Activated naive CD8-positive, alpha-beta T cell treated with anti-CD3 and anti-CD28 coated beads for 36 hours (primary cell): ENCODE results near the gene SLAIN2. TPM values are rescaled to one million over a fixed set of nuclear protein-coding genes. Genes with fewer than 3 reads are reported as not detected.
A peak's percentile ranks its signal among the peaks of the same experiment; 100 is the strongest.

Source experiments
- DNase-seq: peaks from one replicate; pipeline ENCODE4 v3.0.0; 2021
- H3K27ac Mint-ChIP-seq: one replicate; pipeline ENCODE4 v1.8.0; 2022; ENCODE audit warnings: mild to moderate bottlenecking, moderate library complexity, mixed read lengths
- H3K27me3 Mint-ChIP-seq: one replicate; pipeline ENCODE4 v1.8.0; 2022; ENCODE audit warnings: mild to moderate bottlenecking, mixed read lengths
- H3K36me3 Mint-ChIP-seq: one replicate; pipeline ENCODE4 v1.8.0; 2021; ENCODE audit warnings: mild to moderate bottlenecking, mixed read lengths
- H3K4me1 Mint-ChIP-seq: one replicate; pipeline ENCODE4 v1.8.0; 2021; ENCODE audit warnings: mixed read lengths
- H3K4me3 Mint-ChIP-seq: one replicate; pipeline ENCODE4 v1.8.0; 2022; ENCODE audit warnings: mild to moderate bottlenecking, moderate library complexity, mixed read lengths
- H3K9me3 Mint-ChIP-seq: one replicate; pipeline ENCODE4 v1.8.0; 2022; ENCODE audit warnings: mixed read lengths
- total RNA-seq, 2 experiments: library from RNA; stranded (reverse); gene quantifications; one replicate each; pipeline ENCODE4 v1.2.3, GENCODE V29; 2021

The SLAIN2 gene
- total RNA-seq, 2 experiments from 2014 or later: 62.0 to 66.3 TPM

DNA sequence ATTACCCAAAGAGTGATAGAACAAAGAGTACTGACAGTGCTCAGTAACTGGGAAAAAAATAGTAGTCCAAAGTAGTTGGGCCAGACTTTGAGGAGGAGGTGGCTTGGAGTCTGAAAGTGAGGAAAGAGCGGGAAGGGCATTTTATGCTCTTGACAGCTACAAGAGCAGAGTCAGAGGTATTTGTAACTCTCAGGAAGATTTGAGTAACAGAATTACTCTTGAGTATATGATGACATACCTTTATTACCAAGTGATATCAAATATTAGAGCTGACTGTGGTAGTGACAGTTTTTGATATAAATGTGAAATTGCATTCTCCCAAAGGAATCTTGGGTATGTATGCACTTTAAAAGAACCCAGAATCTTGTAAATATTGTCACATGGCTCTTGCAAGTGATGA is 2.2 kb downstream of the SLAIN2 start:
- H3K4me3 Mint-ChIP-seq: peak overlapping the region; percentile 99
- DNase-seq: no peak
- H3K4me1 Mint-ChIP-seq: peaks cover 59% of the 10 kb centered on the region
- no peaks in the 10 kb centered on the region for H3K36me3 Mint-ChIP-seq
- H3K27me3 Mint-ChIP-seq: no peaks in the 10 kb centered on the region
- H3K27ac Mint-ChIP-seq: no peak overlapping the region
- no peaks in the 10 kb centered on the region for H3K9me3 Mint-ChIP-seq

DNA sequence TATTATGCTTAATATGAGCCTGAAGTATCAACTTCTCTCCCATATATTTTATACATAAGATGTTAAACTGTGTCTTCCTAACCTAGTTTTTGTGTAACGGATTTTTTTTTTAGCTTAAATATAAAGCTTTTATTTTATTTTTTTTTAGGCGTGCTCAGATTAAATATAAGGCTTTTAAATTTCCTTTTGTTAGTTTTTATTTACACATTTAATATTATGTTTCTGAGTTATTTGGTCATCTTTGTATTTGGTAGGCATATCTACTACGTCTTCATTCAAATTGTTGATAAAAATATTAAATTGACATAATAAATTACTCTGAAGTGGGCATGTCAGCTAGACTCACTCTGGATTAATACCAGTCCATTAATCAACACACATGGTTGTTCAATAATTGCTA is 4.2 kb downstream of the SLAIN2 start:
- Mint-ChIP-seq H3K27ac (no peak overlapping the region), H3K36me3 (peaks cover 3% of the 10 kb centered on the region), H3K9me3 (no peaks in the 10 kb centered on the region), H3K27me3 (no peaks in the 10 kb centered on the region), H3K4me3 (no peak overlapping the region), H3K4me1 (peaks cover 63% of the 10 kb centered on the region)
- no peak for DNase-seq

DNA sequence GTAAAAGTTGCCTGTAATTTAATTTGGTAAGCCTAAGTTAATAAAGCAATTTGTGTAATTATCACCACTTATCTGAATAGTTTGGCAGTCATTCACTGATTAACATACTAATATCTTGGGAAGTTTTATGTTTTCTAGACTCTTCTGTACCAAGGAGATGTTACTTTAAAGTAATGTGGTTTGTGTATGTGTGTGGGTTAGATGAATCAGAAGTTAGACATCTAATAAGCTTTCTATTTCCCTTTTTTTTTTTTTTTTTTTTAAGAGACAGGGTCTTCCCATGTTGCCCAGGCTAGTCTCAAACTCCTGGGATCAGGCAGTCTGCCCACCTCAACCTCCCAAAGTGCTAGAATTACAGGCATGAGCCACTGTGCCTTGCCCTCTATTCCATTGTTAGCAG is 5.3 kb downstream of the SLAIN2 start:
- H3K4me1 Mint-ChIP-seq: peaks cover 73% of the 10 kb centered on the region
- H3K9me3 Mint-ChIP-seq: no peaks in the 10 kb centered on the region
- no peaks in the 10 kb centered on the region for H3K27me3 Mint-ChIP-seq
- peaks cover 6% of the 10 kb centered on the region for H3K36me3 Mint-ChIP-seq
- no peak for DNase-seq
- no peak overlapping the region for H3K4me3 Mint-ChIP-seq
- no peak overlapping the region for H3K27ac Mint-ChIP-seq

DNA sequence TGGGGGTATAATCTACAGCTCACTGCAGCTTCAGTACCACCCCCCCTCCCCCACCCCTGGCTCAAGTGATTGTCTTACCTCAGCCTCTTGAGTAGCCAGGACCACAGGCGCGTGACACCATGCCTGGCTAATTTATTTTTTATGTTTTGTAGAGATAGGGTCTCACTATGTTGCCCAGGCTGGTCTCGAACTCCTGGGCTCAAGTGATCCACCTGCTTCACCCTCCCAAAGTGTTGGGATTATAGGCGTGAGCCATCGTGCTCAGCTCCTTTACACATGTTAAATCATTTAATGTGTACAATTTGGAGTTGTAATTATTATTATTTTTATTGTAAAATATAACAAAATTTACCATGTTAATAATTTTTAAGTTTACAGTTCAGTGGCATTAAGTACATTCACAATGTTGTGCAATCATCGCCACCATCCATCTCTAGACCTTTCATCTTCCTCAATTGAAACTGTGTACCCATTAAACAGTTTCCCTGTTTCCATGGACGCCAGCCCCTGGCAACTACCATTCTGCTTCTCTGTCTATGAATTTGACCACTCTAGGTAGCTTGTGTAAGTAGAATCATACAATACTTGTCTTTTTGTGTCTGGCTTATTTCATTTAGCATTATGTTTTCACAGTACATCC is 6.1 kb downstream of the SLAIN2 start:
- Mint-ChIP-seq H3K27me3 (no peaks in the 10 kb centered on the region), H3K4me3 (no peak overlapping the region), H3K36me3 (peaks cover 11% of the 10 kb centered on the region), H3K9me3 (peaks cover 3% of the 10 kb centered on the region), H3K27ac (no peak overlapping the region), H3K4me1 (peaks cover 75% of the 10 kb centered on the region)
- no peak for DNase-seq

DNA sequence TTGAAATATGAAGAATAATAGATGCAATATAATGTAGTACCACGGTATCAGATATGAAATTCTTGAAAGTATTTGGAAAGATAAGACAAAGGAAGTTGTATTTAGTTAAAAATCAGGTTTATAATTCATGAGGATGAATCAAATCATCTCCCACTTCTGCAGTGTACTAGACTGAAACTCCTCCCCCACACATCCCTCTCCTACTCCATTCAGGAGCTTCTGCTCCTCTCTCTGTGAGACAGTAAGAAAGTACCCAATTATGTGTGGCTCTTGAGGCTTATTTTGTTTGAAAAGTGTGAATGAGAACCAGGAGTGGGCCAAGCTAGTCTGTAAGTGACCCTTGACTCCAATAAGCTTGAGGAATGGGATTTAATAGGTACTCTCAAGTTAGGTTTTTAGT is 9.5 kb downstream of the SLAIN2 start:
- no peak overlapping the region for H3K27ac Mint-ChIP-seq
- H3K36me3 Mint-ChIP-seq: peaks cover 23% of the 10 kb centered on the region
- no peak overlapping the region for H3K4me3 Mint-ChIP-seq
- peaks cover 63% of the 10 kb centered on the region for H3K4me1 Mint-ChIP-seq
- H3K27me3 Mint-ChIP-seq: no peaks in the 10 kb centered on the region
- peaks cover 7% of the 10 kb centered on the region for H3K9me3 Mint-ChIP-seq
- DNase-seq: no peak

DNA sequence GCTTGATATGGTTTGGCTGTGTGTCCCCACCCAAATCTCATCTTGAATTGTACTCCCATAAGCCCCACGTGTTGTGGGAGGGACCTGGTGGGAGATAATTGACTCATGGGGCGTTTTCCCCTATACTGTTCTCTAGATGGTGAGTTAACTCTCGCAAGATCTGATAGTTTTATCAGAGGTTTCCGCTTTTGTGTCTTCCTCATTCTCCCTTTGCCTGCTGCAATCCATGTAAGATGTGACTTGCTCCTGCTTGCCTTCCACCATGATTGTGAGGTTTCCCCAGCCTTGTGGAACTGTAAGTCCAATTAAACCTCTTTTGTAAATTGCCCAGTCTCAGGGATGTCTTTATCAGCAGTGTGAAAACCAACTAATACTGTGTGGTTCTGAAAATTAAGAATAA is 11.5 kb downstream of the SLAIN2 start:
- no peak for DNase-seq
- Mint-ChIP-seq H3K9me3 (peaks cover 7% of the 10 kb centered on the region), H3K27me3 (no peaks in the 10 kb centered on the region), H3K4me1 (peaks cover 55% of the 10 kb centered on the region), H3K27ac (no peak overlapping the region), H3K36me3 (peaks cover 23% of the 10 kb centered on the region), H3K4me3 (no peak overlapping the region)

DNA sequence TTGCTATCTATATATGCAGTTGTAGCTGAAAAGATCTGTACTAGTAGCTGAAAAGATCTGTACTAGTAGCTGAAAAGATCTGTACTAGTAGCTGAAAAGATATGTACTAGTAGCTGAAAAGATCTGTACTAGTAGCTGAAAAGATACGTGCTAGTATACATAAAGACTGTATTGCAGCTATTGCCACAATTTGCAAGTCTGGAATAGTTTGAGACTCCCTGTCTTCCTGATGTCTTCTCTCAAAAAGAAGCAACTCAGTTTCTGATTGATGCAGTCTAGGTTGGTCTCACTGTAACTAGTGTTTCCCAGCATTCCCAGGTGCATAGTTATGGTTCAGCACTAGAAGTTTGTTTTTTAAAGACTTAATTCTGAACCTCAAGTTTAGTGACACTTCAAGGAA is 15.0 kb downstream of the SLAIN2 start:
- H3K27ac Mint-ChIP-seq: no peak overlapping the region
- no peaks in the 10 kb centered on the region for H3K27me3 Mint-ChIP-seq
- H3K36me3 Mint-ChIP-seq: peaks cover 19% of the 10 kb centered on the region
- peaks cover 7% of the 10 kb centered on the region for H3K9me3 Mint-ChIP-seq
- no peak for DNase-seq
- H3K4me1 Mint-ChIP-seq: peaks cover 36% of the 10 kb centered on the region
- no peak overlapping the region for H3K4me3 Mint-ChIP-seq

DNA sequence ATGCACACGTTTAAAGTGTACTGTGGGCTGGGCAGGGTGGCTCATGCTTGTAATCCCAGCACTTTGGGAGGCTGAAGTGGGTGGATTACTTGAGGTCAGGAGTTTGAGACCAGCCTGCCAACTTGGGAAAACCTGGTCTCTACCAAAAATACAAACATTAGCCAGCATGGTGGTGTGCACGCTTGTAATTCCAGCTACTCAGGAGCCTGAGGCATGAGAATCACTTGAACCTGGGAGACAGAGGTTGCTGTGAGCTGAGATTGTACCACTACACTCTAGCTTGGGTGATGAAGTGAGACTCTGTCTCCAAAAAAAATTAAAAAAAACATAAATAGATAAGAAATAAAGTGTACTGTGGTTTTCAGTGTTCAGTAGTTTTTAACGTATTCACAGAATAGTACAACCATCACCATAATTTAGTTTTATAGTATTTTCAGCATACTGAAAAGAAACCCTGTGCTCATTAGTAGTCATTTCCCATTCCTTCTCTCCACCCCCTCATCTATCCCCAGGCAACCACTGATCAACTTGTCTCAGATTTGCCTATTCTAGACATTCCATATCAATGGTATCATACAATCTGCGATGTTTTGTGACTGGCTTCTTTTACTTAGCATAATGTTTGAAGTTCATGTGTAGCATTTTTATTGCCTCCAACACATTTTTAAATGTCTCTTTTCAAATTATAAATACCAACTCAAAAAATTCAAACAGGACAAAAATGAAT is 19.1 kb downstream of the SLAIN2 start:
- Mint-ChIP-seq H3K9me3 (no peaks in the 10 kb centered on the region), H3K4me3 (no peak overlapping the region), H3K36me3 (peaks cover 8% of the 10 kb centered on the region), H3K27ac (no peak overlapping the region), H3K4me1 (peaks cover 20% of the 10 kb centered on the region), H3K27me3 (no peaks in the 10 kb centered on the region)
- DNase-seq: no peak

DNA sequence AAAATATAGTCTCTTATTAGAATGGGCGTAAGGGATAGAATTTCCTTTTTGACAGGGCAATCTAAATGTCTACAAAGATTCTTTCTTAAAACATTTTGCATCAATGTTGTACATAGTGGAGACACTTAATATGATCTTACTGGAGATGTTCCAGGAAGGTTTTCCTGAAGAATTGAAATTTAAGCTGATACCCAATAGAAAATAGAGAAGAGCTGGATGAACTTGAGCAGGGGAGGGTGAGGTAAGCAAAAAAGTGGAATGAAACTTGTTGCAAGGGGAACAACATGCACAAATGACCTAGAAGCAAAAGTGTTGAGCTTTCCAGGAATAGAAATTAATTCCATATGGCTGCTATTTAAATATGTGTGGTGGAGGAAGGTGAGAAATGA is 19.7 kb downstream of the SLAIN2 start:
- H3K4me3 Mint-ChIP-seq: no peak overlapping the region
- peaks cover 23% of the 10 kb centered on the region for H3K4me1 Mint-ChIP-seq
- no peak overlapping the region for H3K27ac Mint-ChIP-seq
- peaks cover 8% of the 10 kb centered on the region for H3K36me3 Mint-ChIP-seq
- H3K27me3 Mint-ChIP-seq: no peaks in the 10 kb centered on the region
- no peak for DNase-seq
- H3K9me3 Mint-ChIP-seq: peaks cover 1% of the 10 kb centered on the region

DNA sequence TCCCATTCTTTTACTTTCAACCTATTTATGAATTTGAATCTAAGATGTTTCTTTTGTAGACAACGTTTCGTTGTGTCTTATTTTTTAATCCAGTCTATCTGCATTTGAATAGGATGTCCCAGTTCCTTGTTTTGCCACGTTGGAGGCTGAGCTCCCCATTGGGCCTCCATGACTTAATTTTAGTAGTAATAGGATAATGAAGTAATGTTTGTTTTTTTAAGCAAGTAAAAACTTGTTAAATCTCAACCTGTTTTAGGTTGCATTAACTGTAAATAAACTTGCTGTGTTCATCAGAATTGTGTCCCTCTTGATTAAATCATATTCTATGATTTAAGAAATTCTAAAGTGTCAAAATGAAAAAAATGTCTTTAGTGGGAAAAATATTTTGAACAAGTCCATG is 25.3 kb downstream of the SLAIN2 start:
- Mint-ChIP-seq H3K36me3 (peaks cover 9% of the 10 kb centered on the region), H3K27me3 (no peaks in the 10 kb centered on the region), H3K9me3 (peaks cover 1% of the 10 kb centered on the region), H3K4me3 (no peak overlapping the region), H3K4me1 (peaks cover 32% of the 10 kb centered on the region), H3K27ac (no peak overlapping the region)
- no peak for DNase-seq

DNA sequence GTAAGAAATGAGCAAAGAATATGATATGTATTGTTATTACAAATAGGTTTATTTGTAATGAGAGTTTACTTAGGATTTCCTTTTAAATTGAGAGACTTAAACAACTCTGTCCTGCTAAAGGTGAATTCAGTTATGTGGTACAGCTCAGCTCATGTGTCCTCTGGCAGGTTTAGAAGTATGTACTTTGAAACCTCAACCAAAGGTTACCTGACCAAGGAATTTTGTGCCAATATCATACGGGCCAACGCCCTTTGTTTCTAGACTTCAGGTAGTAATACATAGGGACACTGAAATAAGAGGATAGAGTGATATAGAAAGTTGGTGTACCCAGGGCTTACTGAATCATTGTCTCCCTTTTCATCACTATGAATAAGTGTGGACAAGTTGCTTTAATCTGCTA is 25.7 kb downstream of the SLAIN2 start:
- Mint-ChIP-seq H3K27me3 (no peaks in the 10 kb centered on the region), H3K36me3 (peaks cover 9% of the 10 kb centered on the region), H3K4me3 (no peak overlapping the region), H3K4me1 (peaks cover 31% of the 10 kb centered on the region), H3K27ac (no peak overlapping the region), H3K9me3 (peaks cover 1% of the 10 kb centered on the region)
- no peak for DNase-seq

DNA sequence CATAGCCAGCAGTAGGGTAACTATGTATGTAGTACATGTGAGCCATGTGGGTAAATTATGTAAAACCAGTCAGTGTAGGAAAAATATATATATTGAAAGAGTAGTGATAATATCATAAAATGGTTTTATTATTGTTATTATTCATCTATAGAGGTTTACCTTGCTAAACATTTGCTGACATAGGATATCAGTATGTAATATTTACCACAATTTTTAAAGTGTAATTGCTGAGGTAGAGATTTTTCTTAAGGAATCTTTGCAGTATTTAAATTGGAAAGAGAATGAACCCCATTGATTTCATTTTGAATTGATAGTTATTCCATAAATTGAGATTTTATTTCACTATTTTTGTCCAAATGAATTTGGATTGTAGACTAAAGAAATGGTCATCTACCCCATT is 27.1 kb downstream of the SLAIN2 start:
- Mint-ChIP-seq H3K4me3 (no peak overlapping the region), H3K4me1 (peaks cover 31% of the 10 kb centered on the region), H3K9me3 (peaks cover 1% of the 10 kb centered on the region), H3K27ac (no peak overlapping the region), H3K27me3 (no peaks in the 10 kb centered on the region), H3K36me3 (peaks cover 7% of the 10 kb centered on the region)
- no peak for DNase-seq

DNA sequence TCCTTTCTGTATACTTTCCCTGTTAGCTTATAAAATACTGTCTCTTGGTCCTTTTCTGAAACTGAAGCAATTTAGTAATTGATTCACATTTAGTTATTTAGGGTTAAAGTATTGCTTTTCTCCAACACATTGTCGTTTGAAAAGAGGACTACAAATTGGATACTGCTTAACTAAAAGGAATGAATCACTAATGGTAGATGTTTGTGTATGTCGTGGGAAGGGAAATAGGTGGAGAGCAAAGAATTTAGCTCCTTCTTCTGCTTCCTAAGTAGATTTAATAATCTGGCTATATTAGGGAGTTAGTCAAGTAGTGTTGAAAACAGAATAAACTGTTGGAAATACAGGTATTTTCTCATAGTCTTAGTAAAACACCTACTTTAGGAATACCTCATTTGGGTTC is 27.9 kb downstream of the SLAIN2 start:
- no peak for DNase-seq
- Mint-ChIP-seq H3K4me3 (no peak overlapping the region), H3K9me3 (peaks cover 1% of the 10 kb centered on the region), H3K27me3 (no peaks in the 10 kb centered on the region), H3K36me3 (peaks cover 7% of the 10 kb centered on the region), H3K4me1 (peaks cover 31% of the 10 kb centered on the region), H3K27ac (no peak overlapping the region)

DNA sequence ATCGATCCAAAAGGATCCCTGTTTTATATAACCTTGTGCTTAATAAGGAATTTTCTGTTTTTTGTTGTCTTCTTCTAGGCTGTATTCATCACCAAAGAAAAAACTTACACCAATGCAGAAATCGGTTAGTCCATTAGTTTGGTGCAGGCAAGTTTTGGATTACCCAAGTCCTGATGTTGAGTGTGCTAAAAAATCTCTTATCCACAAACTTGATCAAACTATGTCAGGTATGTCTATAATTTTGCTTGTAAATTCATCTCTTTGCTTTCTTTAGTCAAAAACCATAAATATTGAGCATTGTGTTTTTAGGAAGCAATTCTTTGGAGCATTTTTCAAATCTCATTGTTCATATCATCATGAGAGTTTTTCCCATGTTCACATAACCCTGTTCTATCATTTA is 28.4 kb downstream of the SLAIN2 start:
- peaks cover 6% of the 10 kb centered on the region for H3K36me3 Mint-ChIP-seq
- H3K27me3 Mint-ChIP-seq: no peaks in the 10 kb centered on the region
- no peak overlapping the region for H3K4me3 Mint-ChIP-seq
- no peak for DNase-seq
- H3K4me1 Mint-ChIP-seq: peaks cover 31% of the 10 kb centered on the region
- H3K27ac Mint-ChIP-seq: no peak overlapping the region
- peaks cover 1% of the 10 kb centered on the region for H3K9me3 Mint-ChIP-seq

DNA sequence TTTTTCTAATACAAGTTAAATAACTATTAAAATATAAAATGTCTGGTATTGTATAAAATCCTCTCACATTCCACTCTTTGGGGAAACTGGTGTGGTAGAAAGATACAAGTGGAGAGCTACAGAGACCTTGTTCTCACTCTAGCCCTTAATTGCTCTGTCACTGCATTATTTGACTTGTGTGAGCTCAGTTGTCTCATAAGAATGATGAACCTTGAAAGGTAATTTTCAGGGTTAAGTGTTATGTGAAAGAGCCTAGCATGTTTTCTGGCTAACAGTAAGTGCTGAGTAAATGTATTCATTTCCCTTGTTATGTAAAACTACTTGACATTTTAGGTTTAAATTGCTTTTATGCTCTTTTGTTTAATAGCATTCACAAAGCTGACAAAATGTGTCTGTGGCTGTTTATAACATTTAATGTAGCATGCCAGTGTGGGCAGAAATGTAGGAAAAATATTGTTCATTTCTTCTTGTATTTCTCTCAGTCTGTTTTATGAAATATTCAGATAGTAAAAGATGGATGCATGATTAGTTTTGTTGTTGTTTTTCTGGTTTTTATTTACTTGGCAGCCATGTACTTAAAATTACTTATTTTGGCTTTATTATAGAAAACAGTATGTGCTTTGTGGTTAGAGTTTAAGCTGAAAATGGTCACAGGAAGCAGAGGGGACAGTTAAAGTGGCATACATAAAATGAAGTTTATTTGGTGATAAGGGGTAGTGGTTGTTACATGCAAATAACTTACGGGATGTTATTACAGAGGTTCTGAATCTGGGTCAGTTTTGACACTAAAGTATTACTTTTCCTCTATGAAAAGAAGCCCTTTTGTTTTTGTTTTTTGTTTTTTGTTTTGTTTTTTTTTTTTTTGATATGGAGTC is 29.2 kb downstream of the SLAIN2 start:
- Mint-ChIP-seq H3K36me3 (peaks cover 2% of the 10 kb centered on the region), H3K9me3 (peaks cover 1% of the 10 kb centered on the region), H3K27me3 (no peaks in the 10 kb centered on the region), H3K4me1 (peaks cover 31% of the 10 kb centered on the region), H3K27ac (no peak overlapping the region), H3K4me3 (no peak overlapping the region)
- no peak for DNase-seq
